Liver (tissue), 9 donors: ENCODE results near the gene C1GALT1. TPM values are rescaled to one million over a fixed set of nuclear protein-coding genes. Genes with fewer than 3 reads are reported as not detected.

Experiments
- DNase-seq: peaks from one replicate; pipeline ENCODE4 v3.0.0-alpha.2; 2017; ENCODE audit warnings: low spot score
- H3K27ac ChIP-seq, 2 donors: one replicate each; pipeline ENCODE4 v1.7.0; 2013; ENCODE audit warnings: inconsistent platforms in 2 of 2, low read length in 2 of 2, control low read depth in 1 of 2, low read depth in 1 of 2, mild to moderate bottlenecking in 1 of 2
- H3K27me3 ChIP-seq, 4 donors: one replicate each; pipeline versions ENCODE4 v1.6.1 to v1.7.0; 2013; ENCODE audit warnings: low read length in 3 of 4, inconsistent platforms in 1 of 4, mild to moderate bottlenecking in 1 of 4, moderate library complexity in 1 of 4; ENCODE audit not compliant: control insufficient read depth in 4 of 4, insufficient read depth in 4 of 4
- H3K36me3 ChIP-seq, 4 donors: one replicate each; pipeline versions ENCODE4 v1.6.1 to v1.7.0; 2013; ENCODE audit warnings: low read length in 3 of 4, mild to moderate bottlenecking in 3 of 4, low read depth in 1 of 4, moderate library complexity in 1 of 4; ENCODE audit not compliant: control insufficient read depth in 4 of 4, insufficient read depth in 3 of 4
- H3K4me1 ChIP-seq, 4 donors: one replicate each; pipeline versions ENCODE4 v1.6.1 to v1.7.0; 2013; ENCODE audit warnings: low read length in 3 of 4, mild to moderate bottlenecking in 3 of 4, moderate library complexity in 1 of 4; ENCODE audit not compliant: control insufficient read depth in 4 of 4, insufficient read depth in 4 of 4
- H3K4me3 ChIP-seq, 3 donors: one replicate each; pipeline versions ENCODE4 v1.6.1 to v1.7.0; 2013; ENCODE audit warnings: low read length in 3 of 3, control low read depth in 1 of 3, low read depth in 1 of 3, mild to moderate bottlenecking in 1 of 3
- H3K9ac ChIP-seq, 2 donors: one replicate each; pipeline ENCODE4 v1.7.0; 2013; ENCODE audit warnings: low read length in 2 of 2, mild to moderate bottlenecking in 2 of 2, moderate library complexity in 2 of 2, control low read depth in 1 of 2, low read depth in 1 of 2
- H3K9me3 ChIP-seq, 4 donors: one replicate each; pipeline versions ENCODE4 v1.6.1 to v1.7.0; 2013; ENCODE audit warnings: low read length in 3 of 4; ENCODE audit not compliant: control insufficient read depth in 4 of 4
- ATF3 ChIP-seq: IDR thresholded peaks from 2 replicates; pipeline ENCODE4 v1.6.1; 2016; ENCODE audit warnings: antibody characterized with exemption
- CTCF ChIP-seq: fragments of 150-350 bp; IDR thresholded peaks from 2 replicates; pipeline ENCODE4 v1.5.1; 2017; ENCODE audit warnings: improper control_type of control experiment, low read depth, low read length; ENCODE audit not compliant: missing input control
- EGR1 ChIP-seq, 2 donors: IDR thresholded peaks; 2 replicates each; pipeline ENCODE4 v1.6.1; 2016 to 2018; ENCODE audit warnings: antibody characterized with exemption in 2 of 2, low read depth in 2 of 2
- FOXA2 ChIP-seq: IDR thresholded peaks from 2 replicates; pipeline ENCODE4 v1.6.1; 2016; ENCODE audit warnings: antibody characterized with exemption
- GABPA ChIP-seq, 2 donors: IDR thresholded peaks in 1 of 2; conservative IDR thresholded peaks in 1 of 2; 2 replicates each; pipeline ENCODE4 v1.6.1; 2016; ENCODE audit warnings: antibody characterized with exemption in 2 of 2, mild to moderate bottlenecking in 1 of 2, moderate library complexity in 1 of 2
- HNF4G ChIP-seq: IDR thresholded peaks from 2 replicates; pipeline ENCODE4 v1.6.1; 2016; ENCODE audit warnings: antibody characterized with exemption
- JUND ChIP-seq, 2 donors: IDR thresholded peaks; 2 replicates each; pipeline ENCODE4 v1.6.1; 2016; ENCODE audit warnings: antibody characterized with exemption in 2 of 2
- MAX ChIP-seq: IDR thresholded peaks from 2 replicates; pipeline ENCODE4 v1.6.1; 2016; ENCODE audit warnings: antibody characterized with exemption
- RAD21 ChIP-seq, 2 donors: IDR thresholded peaks; 2 replicates each; pipeline ENCODE4 v1.6.1; 2016; ENCODE audit warnings: antibody characterized with exemption in 2 of 2, mild to moderate bottlenecking in 2 of 2
- REST ChIP-seq: IDR thresholded peaks from 2 replicates; pipeline ENCODE4 v1.6.1; 2016; ENCODE audit warnings: antibody characterized with exemption, mild to moderate bottlenecking
- RXRA ChIP-seq, 2 donors: IDR thresholded peaks; 2 replicates each; pipeline ENCODE4 v1.6.1; 2017 to 2018; ENCODE audit warnings: antibody characterized with exemption in 2 of 2, mild to moderate bottlenecking in 1 of 2
- SP1 ChIP-seq: IDR thresholded peaks from 2 replicates; pipeline ENCODE4 v1.6.1; 2018; ENCODE audit warnings: antibody characterized with exemption, mild to moderate bottlenecking
- TAF1 ChIP-seq: conservative IDR thresholded peaks from 2 replicates; pipeline ENCODE4 v1.6.1; 2016; ENCODE audit warnings: antibody characterized with exemption, mild to moderate bottlenecking
- YY1 ChIP-seq: IDR thresholded peaks from 2 replicates; pipeline ENCODE4 v1.6.1; 2016; ENCODE audit warnings: antibody characterized with exemption, mild to moderate bottlenecking
- ZBTB33 ChIP-seq: IDR thresholded peaks from 2 replicates; pipeline ENCODE4 v1.6.1; 2016; ENCODE audit warnings: antibody characterized with exemption
- WGBS: extraction: QIAGEN DNeasy Blood & Tissue Kit; methylation state at CpG from one replicate; pipeline ENCODE4 v1.1.7; 2013; 5-methylcytosine and 5-hydroxymethylcytosine counted together
- polyA plus RNA-seq, 2 donors: library from polyadenylated mRNA; stranded (reverse) in 1 of 2; unstranded in 1 of 2; fragments of 200-250 nt in 1 of 2; fragments of >200 nt in 1 of 2; fragmentation: Nextera tagmentation in 1 of 2; extraction: Ambion mirVana in 1 of 2; gene quantifications; one replicate each; pipeline versions ENCODE4 v1.2.1 to v1.2.3, GENCODE V29; 2013 to 2015
- total RNA-seq, 2 donors: library from RNA; depleted of rRNA; stranded (reverse); fragments of >200 nt; gene quantifications; one replicate each; pipeline ENCODE4 v1.2.3, GENCODE V29; 2014
- donor health status: healthy.
- donor health status: healthy.
- donor health status: healthy.
- donor health status: healthy.
- donor health status: healthy.

Gene C1GALT1
- total and polyA plus RNA-seq, 4 donors = 5.6 to 28.6 (median 12.5) TPM

GRCh38 chr7:7165372-7165771 lies 17.0 kb upstream of the C1GALT1 start:
- no peaks in the 10 kb centered on the region for H3K27me3 ChIP-seq
- DNase-seq = no peak
- TF ChIP-seq ZBTB33 = no peak
- TF ChIP-seq ATF3 = no peak
- TF ChIP-seq CTCF = no peak
- no peak for TF ChIP-seq EGR1 (IDR thresholded peaks at IDR 0.05; ENCODE audit: low read depth in 2 of 2)
- no peak for TF ChIP-seq SP1
- no peak for TF ChIP-seq YY1
- no peak for TF ChIP-seq GABPA (IDR thresholded peaks at IDR 0.05 in 1 of 2, conservative IDR thresholded peaks at IDR 0.05 in 1 of 2)
- TF ChIP-seq TAF1 = no peak
- no peak for TF ChIP-seq RAD21 (IDR thresholded peaks at IDR 0.05)
- TF ChIP-seq REST = no peak
- no peak for TF ChIP-seq FOXA2
- TF ChIP-seq RXRA (IDR thresholded peaks at IDR 0.05) = no peak
- H3K9ac ChIP-seq = no peak overlapping the region
- WGBS = 80% methylated on average over 3 of the region's 3 CpGs
- H3K27ac ChIP-seq = no peak overlapping the region
- no peaks in the 10 kb centered on the region for H3K9me3 ChIP-seq
- no peaks in the 10 kb centered on the region for H3K36me3 ChIP-seq
- H3K4me3 ChIP-seq = no peak overlapping the region
- H3K4me1 ChIP-seq = no peaks in the 10 kb centered on the region

GRCh38 chr7:7166318-7166717 lies 16.0 kb upstream of the C1GALT1 start:
- Histone ChIP-seq H3K4me1 (no peaks in the 10 kb centered on the region), H3K4me3 (no peak overlapping the region), H3K27me3 (no peaks in the 10 kb centered on the region), H3K27ac (no peak overlapping the region), H3K36me3 (no peaks in the 10 kb centered on the region), H3K9ac (no peak overlapping the region), H3K9me3 (no peaks in the 10 kb centered on the region)
- 79% methylated on average over 3 of the region's 3 CpGs for WGBS
- DNase-seq = no peak
- TF ChIP-seq SP1 (no peak), FOXA2 (no peak), TAF1 (no peak), ATF3 (no peak), HNF4G (no peak), JUND (IDR thresholded peaks at IDR 0.05) (no peak), MAX (no peak)
